Activated CD4-positive, alpha-beta T cell treated with anti-CD3 and anti-CD28 coated beads for 4 hours (primary cell): ENCODE results near the gene PSEN1.
"Not testable (repeated sequence)": the region's sequence is repeated elsewhere in the genome, so short reads cannot be mapped to it uniquely, and the experiment has no call there.

Source experiments
- DNase-seq, 2 donors: peaks; one replicate each; pipeline ENCODE4 v3.0.0-alpha.2; 2020

Gene PSEN1

GRCh38 chr14:73168274-73168673 lies 32.0 kb downstream of the PSEN1 start:
- no peak for DNase-seq

GRCh38 chr14:73168691-73169090 lies 32.4 kb downstream of the PSEN1 start:
- DNase-seq: no peak

GRCh38 chr14:73169855-73170254 lies 33.5 kb downstream of the PSEN1 start:
- not testable (repeated sequence) for DNase-seq

- no peak for DNase-seq
Measured at GRCh38 chr14:73170686-73171085, 34.4 kb downstream of the PSEN1 start.

GRCh38 chr14:73172500-73172899 lies 36.2 kb downstream of the PSEN1 start:
- no peak for DNase-seq

GRCh38 chr14:73173092-73173735 lies 36.9 kb downstream of the PSEN1 start:
- DNase-seq: no peak

- no peak for DNase-seq
Measured at GRCh38 chr14:73176685-73177084, 40.4 kb downstream of the PSEN1 start.

- no peak for DNase-seq
Measured at GRCh38 chr14:73180385-73180805, 44.1 kb downstream of the PSEN1 start.

- DNase-seq: not testable (repeated sequence)
Measured at GRCh38 chr14:73180969-73181368, 44.7 kb downstream of the PSEN1 start.

GRCh38 chr14:73188501-73188911 lies 52.2 kb downstream of the PSEN1 start:
- no peak for DNase-seq

GRCh38 chr14:73189651-73190050 lies 53.3 kb downstream of the PSEN1 start:
- no peak for DNase-seq

GRCh38 chr14:73191441-73191840 lies 55.1 kb downstream of the PSEN1 start:
- DNase-seq: no peak

GRCh38 chr14:73194306-73194705 lies 58.0 kb downstream of the PSEN1 start:
- not testable (repeated sequence) for DNase-seq

GRCh38 chr14:73198253-73198652 lies 61.9 kb downstream of the PSEN1 start:
- DNase-seq: no peak

GRCh38 chr14:73203527-73203926 lies 67.2 kb downstream of the PSEN1 start:
- no peak for DNase-seq

- DNase-seq: no peak
Measured at GRCh38 chr14:73207615-73208014, 71.3 kb downstream of the PSEN1 start.

- no peak for DNase-seq
Measured at GRCh38 chr14:73208390-73208789, 72.1 kb downstream of the PSEN1 start.

- DNase-seq: no peak
Measured at GRCh38 chr14:73208846-73209245, 72.5 kb downstream of the PSEN1 start.

- DNase-seq: no peak
Measured at GRCh38 chr14:73209953-73210352, 73.6 kb downstream of the PSEN1 start.

GRCh38 chr14:73211251-73212040 lies 75.1 kb downstream of the PSEN1 start:
- no peak for DNase-seq

GRCh38 chr14:73216030-73216429 lies 79.7 kb downstream of the PSEN1 start:
- DNase-seq: no peak

- DNase-seq: no peak
Measured at GRCh38 chr14:73217411-73217810, 81.1 kb downstream of the PSEN1 start.

GRCh38 chr14:73220061-73220460 lies 83.8 kb downstream of the PSEN1 start:
- no peak for DNase-seq

GRCh38 chr14:73220634-73221033 lies 84.3 kb downstream of the PSEN1 start:
- DNase-seq: no peak

GRCh38 chr14:73221945-73222344 lies 85.6 kb downstream of the PSEN1 start:
- DNase-seq: no peak
